ENCODE measurements around the gene DERL2.

Gene DERL2

GRCh38 chr17:5516060-5516792 lies 30.2 kb upstream of the DERL2 start:
- no peak for DNase-seq
- no peak for TF ChIP-seq CTCF (IDR thresholded peaks at IDR 0.05; ENCODE audit: low read depth, low read length)
- H3K4me3 ChIP-seq (ENCODE audit: low read depth, low read length), result no peak overlapping the region
- no peaks in the 10 kb centered on the region for H3K4me1 ChIP-seq
- no peaks in the 10 kb centered on the region for H3K9me3 ChIP-seq
- H3K36me3 ChIP-seq, result no peaks in the 10 kb centered on the region
- H3K27me3 ChIP-seq, result no peaks in the 10 kb centered on the region

- no peak for DNase-seq
- no peaks in the 10 kb centered on the region for H3K27me3 ChIP-seq
- no peak for TF ChIP-seq CTCF (IDR thresholded peaks at IDR 0.05; ENCODE audit: low read depth, low read length)
- no peaks in the 10 kb centered on the region for H3K36me3 ChIP-seq
- H3K4me1 ChIP-seq, result no peaks in the 10 kb centered on the region
- H3K4me3 ChIP-seq (ENCODE audit: low read depth, low read length), result no peak overlapping the region
- no peaks in the 10 kb centered on the region for H3K9me3 ChIP-seq
These were observed 29.0 kb upstream of the DERL2 start for GRCh38 chr17:5514976-5515375.

GRCh38 chr17:5513628-5514027 lies 27.6 kb upstream of the DERL2 start:
- no peak for TF ChIP-seq CTCF (IDR thresholded peaks at IDR 0.05; ENCODE audit: low read depth, low read length)
- Histone ChIP-seq H3K9me3 (no peaks in the 10 kb centered on the region), H3K4me3 (ENCODE audit: low read depth, low read length) (no peak overlapping the region), H3K27me3 (no peaks in the 10 kb centered on the region), H3K4me1 (no peaks in the 10 kb centered on the region), H3K36me3 (no peaks in the 10 kb centered on the region)
- no peak for DNase-seq

DNA sequence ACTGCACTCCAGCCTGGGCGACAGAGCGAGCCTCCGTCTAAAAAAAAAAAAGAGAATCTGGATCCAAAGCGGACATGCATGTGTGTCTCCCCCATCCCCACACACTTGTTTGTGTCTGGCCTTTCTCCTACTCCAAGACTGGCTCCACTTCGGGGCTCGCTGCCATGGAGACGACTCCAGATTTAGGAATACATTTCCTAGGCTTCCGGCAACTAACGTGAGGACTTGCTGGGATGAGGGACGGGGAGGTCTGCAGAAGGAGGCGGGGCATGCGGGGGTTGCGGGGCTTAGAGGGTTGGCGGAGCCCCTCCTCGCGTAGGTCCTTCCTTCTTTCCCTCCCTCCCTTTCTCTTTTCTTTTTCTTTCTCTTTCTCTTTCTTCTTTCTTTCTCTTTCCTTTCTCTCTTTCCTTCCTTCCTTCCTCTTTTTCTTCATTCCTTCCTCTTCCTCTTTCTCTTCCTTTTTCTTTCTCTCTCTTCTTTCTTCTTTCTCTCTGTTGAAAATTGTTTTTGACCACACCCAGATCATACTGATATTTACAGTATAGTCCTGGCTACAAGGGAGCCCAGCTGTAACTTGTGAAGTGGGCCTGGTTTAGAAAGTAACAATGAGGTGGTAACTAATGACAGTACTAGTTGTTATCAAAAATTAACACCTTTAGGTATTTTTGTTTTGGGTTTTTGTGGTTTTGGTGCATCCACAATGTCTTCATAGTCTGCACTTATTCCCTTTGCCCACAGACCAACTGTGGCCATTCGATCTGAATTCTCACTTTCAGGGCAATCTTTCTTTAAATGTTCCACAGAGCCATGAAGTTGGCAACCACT lies 25.6 kb upstream of the DERL2 start:
- no peak for TF ChIP-seq CTCF (IDR thresholded peaks at IDR 0.05; ENCODE audit: low read depth, low read length)
- H3K9me3 ChIP-seq, result no peaks in the 10 kb centered on the region
- no peaks in the 10 kb centered on the region for H3K36me3 ChIP-seq
- H3K4me1 ChIP-seq, result no peaks in the 10 kb centered on the region
- no peaks in the 10 kb centered on the region for H3K27me3 ChIP-seq
- DNase-seq, result no peak
- H3K4me3 ChIP-seq (ENCODE audit: low read depth, low read length), result no peak overlapping the region

- H3K4me1 ChIP-seq, result no peaks in the 10 kb centered on the region
- no peaks in the 10 kb centered on the region for H3K9me3 ChIP-seq
- H3K4me3 ChIP-seq (ENCODE audit: low read depth, low read length), result no peak overlapping the region
- DNase-seq, result no peak
- H3K36me3 ChIP-seq, result no peaks in the 10 kb centered on the region
- no peaks in the 10 kb centered on the region for H3K27me3 ChIP-seq
- no peak for TF ChIP-seq CTCF (IDR thresholded peaks at IDR 0.05; ENCODE audit: low read depth, low read length)
These were observed 24.8 kb upstream of the DERL2 start for GRCh38 chr17:5510771-5511170.

- no peaks in the 10 kb centered on the region for H3K9me3 ChIP-seq
- no peak for TF ChIP-seq CTCF (IDR thresholded peaks at IDR 0.05; ENCODE audit: low read depth, low read length)
- no peak for DNase-seq
- no peaks in the 10 kb centered on the region for H3K36me3 ChIP-seq
- H3K27me3 ChIP-seq, result no peaks in the 10 kb centered on the region
- no peak overlapping the region for H3K4me3 ChIP-seq (ENCODE audit: low read depth, low read length)
- no peaks in the 10 kb centered on the region for H3K4me1 ChIP-seq
These were observed 23.5 kb upstream of the DERL2 start for GRCh38 chr17:5509482-5509881.

Measured in BE2C (cell line).